ENCODE measurements around the gene PDXP. TPM values are rescaled to one million over a fixed set of nuclear protein-coding genes. Genes with fewer than 3 reads are reported as not detected.
"Not testable (repeated sequence)": the region's sequence is repeated elsewhere in the genome, so short reads cannot be mapped to it uniquely, and the experiment has no call there.

The PDXP gene
- total RNA-seq, 2 experiments from 2014 or later = 35.8 to 37.8 TPM

DNA sequence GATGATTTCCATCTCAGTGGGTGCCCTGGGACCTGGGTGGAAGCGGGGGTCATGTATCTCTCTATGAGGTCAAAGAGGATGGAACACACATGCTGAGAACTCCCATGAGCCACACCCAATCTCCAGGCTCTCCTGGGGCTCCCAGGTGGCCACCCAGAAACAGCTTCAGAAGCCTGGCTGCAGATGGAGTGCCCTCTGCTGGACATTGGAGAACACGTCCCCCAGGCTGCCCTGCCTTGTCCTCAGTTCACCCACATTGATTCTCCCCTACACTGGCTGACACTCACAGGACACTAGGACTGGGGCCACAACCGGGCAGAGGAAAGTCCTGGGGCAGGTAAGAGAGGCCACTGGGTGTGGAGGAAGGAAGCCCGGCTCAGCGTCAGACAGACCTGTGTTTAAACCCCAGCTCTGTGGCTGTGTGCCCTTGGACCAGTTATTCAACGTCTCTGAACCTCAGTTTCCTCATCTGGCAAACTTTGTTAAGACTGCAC is 23.1 kb downstream of the PDXP start:
- peak overlapping the region; percentile 67 for H3K27ac Mint-ChIP-seq
- ChIA-PET CTCF (interaction anchor here (0.5 to 4.8 kb wide), 24 partner anchors 9 to 161 kb away, joined by 3 to 79 read pairs (median 6); partner anchors contain the start of genes GGA1, PDXP and SH3BP1), POLR2A (interaction anchor here (0.5 to 1.8 kb wide), 4 partner anchors 13 to 55 kb away, joined by 3 to 5 read pairs (median 4); partner anchors contain the start of gene PDXP)
- peaks cover 24% of the 10 kb centered on the region for H3K4me1 Mint-ChIP-seq
- H3K4me3 Mint-ChIP-seq = no peak overlapping the region
- ATAC-seq = peak; percentile 53
- peak; percentile 87 for DNase-seq
- peaks cover 8% of the 10 kb centered on the region for H3K36me3 Mint-ChIP-seq (ENCODE audit: low read depth)
- intact Hi-C loops (cut with DNase I, micrococcal nuclease) = loop anchor here (1.0 to 5.0 kb wide), 6 partner anchors 23 to 144 kb away; partner anchors contain the start of genes GGA1 (in 1 of the 2), PDXP (in 1 of the 2) and SH3BP1 (in 1 of the 2)
- no peaks in the 10 kb centered on the region for H3K27me3 Mint-ChIP-seq
- H3K9me3 Mint-ChIP-seq (ENCODE audit: low read depth) = no peaks in the 10 kb centered on the region

- Mint-ChIP-seq H3K27ac (no peak overlapping the region), H3K9me3 (ENCODE audit: low read depth) (no peaks in the 10 kb centered on the region), H3K36me3 (ENCODE audit: low read depth) (peaks cover 23% of the 10 kb centered on the region), H3K4me1 (peaks cover 30% of the 10 kb centered on the region), H3K27me3 (no peaks in the 10 kb centered on the region), H3K4me3 (no peak overlapping the region)
- POLR2A ChIA-PET = interaction anchor here (0.7 to 1.4 kb wide), 2 partner anchors 51 to 92 kb away, joined by 3 to 10 read pairs; no protein-coding TSS in a partner anchor
- no peak for ATAC-seq
- CTCF ChIA-PET = interaction anchor here (0.6 to 2.9 kb wide), 7 partner anchors 13 to 1021 kb away, joined by 3 to 23 read pairs (median 4); partner anchors contain the start of genes GTPBP1 and PDXP
- intact Hi-C loops (cut with DNase I, micrococcal nuclease) = loop anchor here in 1 of 2 experiments (5.0 kb wide), 1 partner anchor 148 kb away; no protein-coding TSS in a partner anchor
- no peak for DNase-seq
Observed at GRCh38 chr22:37684803-37685615, 26.5 kb downstream of the PDXP start.

DNA sequence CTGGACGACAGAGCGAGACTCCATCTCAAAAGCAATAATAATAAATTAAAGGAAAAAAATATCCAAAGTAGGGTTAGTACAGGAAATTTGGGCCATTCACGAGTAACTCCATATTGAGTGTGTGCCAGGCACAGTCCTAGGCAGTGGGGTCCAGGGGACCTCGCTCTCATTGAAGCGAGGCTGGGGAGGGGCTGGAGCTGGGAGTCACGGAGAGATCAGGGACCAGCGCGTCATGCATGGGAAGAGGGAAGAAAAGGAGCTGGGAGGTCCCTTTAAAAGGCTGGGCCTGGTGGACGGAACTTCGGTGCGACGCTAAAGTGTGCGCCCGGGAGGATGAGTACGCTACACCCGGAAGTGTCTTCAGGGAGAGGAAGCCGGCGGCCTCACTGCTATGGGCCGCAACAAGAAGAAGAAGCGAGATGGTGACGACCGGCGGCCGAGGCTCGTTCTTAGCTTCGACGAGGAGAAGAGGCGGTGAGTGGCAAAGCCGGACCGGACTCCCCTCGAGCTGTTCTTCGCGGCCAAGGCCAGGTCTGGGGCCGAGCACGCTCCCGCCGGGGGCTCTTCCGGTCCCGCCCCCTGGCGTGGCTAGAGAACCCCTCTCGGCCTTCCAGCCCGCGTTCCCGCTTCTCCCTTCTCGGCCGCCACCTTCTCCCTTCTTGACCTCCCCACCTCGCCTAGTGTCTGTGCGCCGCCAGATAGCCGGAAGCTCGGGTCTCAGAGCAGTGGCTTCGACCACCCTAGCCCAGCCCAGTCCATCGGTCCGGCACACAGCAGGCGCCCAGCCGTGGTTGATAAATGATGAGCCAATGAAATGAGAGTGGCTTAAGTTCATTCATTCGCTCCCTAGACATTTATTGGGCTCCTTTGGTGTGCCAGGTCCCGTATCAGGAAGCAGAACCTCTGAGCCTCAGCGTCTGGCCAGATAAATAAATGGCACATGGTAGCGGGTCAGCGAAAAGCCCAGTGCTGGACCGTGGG is 27.8 kb downstream of the PDXP start, which contains the start of gene NOL12:
Gene NOL12, plus strand, starts transcription at position 342 of the 981 bp plus-strand sequence. Its CDS starts 50 bp downstream, at position 392.
- peak within 1 kb of the TSS; percentile 98 for H3K27ac Mint-ChIP-seq
- intact Hi-C loops (cut with DNase I, micrococcal nuclease) = loop anchor here (1.0 to 2.0 kb wide), 6 partner anchors 9 to 158 kb away; partner anchors contain the start of genes PDXP (in 2 of the 2), ANKRD54 (in 1 of the 2), GGA1 (in 1 of the 2) and SH3BP1 (in 1 of the 2)
- ChIA-PET POLR2A (interaction anchor here (0.6 to 1.4 kb wide), 4 partner anchors 9 to 67 kb away, joined by 3 to 4 read pairs (median 4); partner anchors contain the start of gene LGALS1), CTCF (interaction anchor here (0.5 to 2.9 kb wide), 10 partner anchors 24 to 1019 kb away, joined by 3 to 23 read pairs (median 4); partner anchors contain the start of genes GTPBP1 and PDXP)
- peaks cover 32% of the 10 kb centered on the region for H3K36me3 Mint-ChIP-seq (ENCODE audit: low read depth)
- peak; percentile 82 for ATAC-seq
- peak; percentile 84 for DNase-seq
- peak within 1 kb of the TSS; percentile 90 for H3K4me3 Mint-ChIP-seq
- H3K4me1 Mint-ChIP-seq = peaks cover 27% of the 10 kb centered on the region
- H3K9me3 Mint-ChIP-seq (ENCODE audit: low read depth) = no peaks in the 10 kb centered on the region
- H3K27me3 Mint-ChIP-seq = no peaks in the 10 kb centered on the region

- H3K4me1 Mint-ChIP-seq = peaks cover 23% of the 10 kb centered on the region
- intact Hi-C loops (cut with DNase I, micrococcal nuclease) = no loop called here
- no peak overlapping the region for H3K27ac Mint-ChIP-seq
- H3K9me3 Mint-ChIP-seq (ENCODE audit: low read depth) = no peaks in the 10 kb centered on the region
- H3K36me3 Mint-ChIP-seq (ENCODE audit: low read depth) = peaks cover 56% of the 10 kb centered on the region
- no peaks in the 10 kb centered on the region for H3K27me3 Mint-ChIP-seq
- no peak overlapping the region for H3K4me3 Mint-ChIP-seq
- no peak for DNase-seq
- no peak for ATAC-seq
- CTCF ChIA-PET = interaction anchor here (1.0 kb wide), 1 partner anchor 48 kb away, joined by 4 read pairs; no protein-coding TSS in a partner anchor
- POLR2A ChIA-PET = no interaction called here
Observed at GRCh38 chr22:37690407-37690806, 31.9 kb downstream of the PDXP start.

- ATAC-seq (no peak), DNase-seq (no peak)
- Mint-ChIP-seq H3K4me3 (no peak overlapping the region), H3K27me3 (no peaks in the 10 kb centered on the region), H3K27ac (no peak overlapping the region), H3K4me1 (peaks cover 24% of the 10 kb centered on the region), H3K36me3 (ENCODE audit: low read depth) (peaks cover 60% of the 10 kb centered on the region), H3K9me3 (ENCODE audit: low read depth) (no peaks in the 10 kb centered on the region)
- POLR2A ChIA-PET = no interaction called here
- intact Hi-C loops (cut with DNase I, micrococcal nuclease) = no loop called here
- CTCF ChIA-PET = no interaction called here
Observed at GRCh38 chr22:37690901-37691504, 32.5 kb downstream of the PDXP start.

DNA sequence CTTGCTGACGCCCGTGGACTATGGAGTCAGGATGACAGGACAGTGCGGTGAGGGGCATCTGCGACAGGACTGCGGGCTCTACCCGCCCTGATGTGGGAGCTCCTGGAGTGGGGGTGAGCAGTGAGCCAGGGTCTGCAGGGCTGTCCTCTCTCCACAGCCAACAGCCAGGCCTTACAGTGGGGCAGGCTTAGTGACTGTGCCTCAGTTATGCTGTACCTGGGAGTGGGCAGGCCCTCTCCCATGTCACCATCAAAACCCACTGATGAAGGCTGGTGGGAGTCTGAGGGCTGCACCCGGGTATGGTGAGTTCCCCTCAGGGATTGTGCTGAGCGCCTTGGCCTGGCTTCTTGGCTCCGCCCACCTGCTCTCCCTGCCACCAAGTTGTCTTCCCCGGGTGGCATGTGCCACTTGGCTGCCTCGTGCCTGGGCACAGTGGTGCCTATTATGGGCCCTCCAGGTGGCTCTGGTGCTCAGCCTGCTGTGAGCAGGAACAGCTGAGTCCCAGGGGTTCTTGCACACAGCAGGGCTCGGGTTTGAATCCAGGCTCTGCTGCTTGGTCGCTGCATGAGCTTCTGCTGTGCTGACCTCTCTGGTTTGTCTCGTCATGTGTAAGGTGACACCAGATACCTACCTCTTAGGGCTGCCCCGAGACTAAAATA is 34.2 kb downstream of the PDXP start:
- intact Hi-C loops (cut with DNase I, micrococcal nuclease) = no loop called here
- no peak overlapping the region for H3K4me3 Mint-ChIP-seq

GRCh38 chr22:37694131-37694530 is 35.6 kb downstream of the PDXP start:
- ChIA-PET CTCF (interaction anchor here (0.6 to 3.0 kb wide), 3 partner anchors 13 to 97 kb away, joined by 3 to 23 read pairs (median 4); no protein-coding TSS in a partner anchor), POLR2A (interaction anchor here (1.0 kb wide), 1 partner anchor 12 kb away, joined by 3 read pairs; no protein-coding TSS in a partner anchor)
- H3K9me3 Mint-ChIP-seq (ENCODE audit: low read depth); H3K27ac Mint-ChIP-seq; ATAC-seq; DNase-seq; H3K4me3 Mint-ChIP-seq; intact Hi-C loops (cut with DNase I, micrococcal nuclease); H3K27me3 Mint-ChIP-seq: not testable (repeated sequence)
- Mint-ChIP-seq H3K36me3 (ENCODE audit: low read depth) (peaks cover 44% of the 10 kb centered on the region), H3K4me1 (peaks cover 17% of the 10 kb centered on the region)

More for the DNA sequence above, 34.2 kb downstream of the PDXP start:
- ATAC-seq (no peak), DNase-seq (no peak)
- POLR2A ChIA-PET = interaction anchor here (0.6 kb wide), 1 partner anchor 154 kb away, joined by 3 read pairs; no protein-coding TSS in a partner anchor
- peaks cover 58% of the 10 kb centered on the region for H3K36me3 Mint-ChIP-seq (ENCODE audit: low read depth)
- no peaks in the 10 kb centered on the region for H3K9me3 Mint-ChIP-seq (ENCODE audit: low read depth)
- peaks cover 26% of the 10 kb centered on the region for H3K4me1 Mint-ChIP-seq
- no peak overlapping the region for H3K27ac Mint-ChIP-seq
- no peaks in the 10 kb centered on the region for H3K27me3 Mint-ChIP-seq
- CTCF ChIA-PET = no interaction called here

- intact Hi-C loops (cut with DNase I, micrococcal nuclease) = loop anchor here in 1 of 2 experiments (1.0 to 2.0 kb wide), 4 partner anchors 50 to 111 kb away; partner anchors contain the start of genes GCAT and GGA1
- DNase-seq; H3K9me3 Mint-ChIP-seq (ENCODE audit: low read depth); H3K27me3 Mint-ChIP-seq; ATAC-seq: not testable (repeated sequence)
- ChIA-PET POLR2A (interaction anchor here (0.6 kb wide), 2 partner anchors 8 to 72 kb away, joined by 3 to 9 read pairs; no protein-coding TSS in a partner anchor), CTCF (interaction anchor here (0.6 to 3.0 kb wide), 7 partner anchors 15 to 360 kb away, joined by 3 to 23 read pairs (median 4); no protein-coding TSS in a partner anchor)
- Mint-ChIP-seq H3K27ac (peak overlapping the region; percentile 47), H3K36me3 (ENCODE audit: low read depth) (peaks cover 29% of the 10 kb centered on the region), H3K4me3 (peak overlapping the region; percentile 71), H3K4me1 (peaks cover 17% of the 10 kb centered on the region)
Observed at GRCh38 chr22:37696260-37696656, 37.7 kb downstream of the PDXP start.

DNA sequence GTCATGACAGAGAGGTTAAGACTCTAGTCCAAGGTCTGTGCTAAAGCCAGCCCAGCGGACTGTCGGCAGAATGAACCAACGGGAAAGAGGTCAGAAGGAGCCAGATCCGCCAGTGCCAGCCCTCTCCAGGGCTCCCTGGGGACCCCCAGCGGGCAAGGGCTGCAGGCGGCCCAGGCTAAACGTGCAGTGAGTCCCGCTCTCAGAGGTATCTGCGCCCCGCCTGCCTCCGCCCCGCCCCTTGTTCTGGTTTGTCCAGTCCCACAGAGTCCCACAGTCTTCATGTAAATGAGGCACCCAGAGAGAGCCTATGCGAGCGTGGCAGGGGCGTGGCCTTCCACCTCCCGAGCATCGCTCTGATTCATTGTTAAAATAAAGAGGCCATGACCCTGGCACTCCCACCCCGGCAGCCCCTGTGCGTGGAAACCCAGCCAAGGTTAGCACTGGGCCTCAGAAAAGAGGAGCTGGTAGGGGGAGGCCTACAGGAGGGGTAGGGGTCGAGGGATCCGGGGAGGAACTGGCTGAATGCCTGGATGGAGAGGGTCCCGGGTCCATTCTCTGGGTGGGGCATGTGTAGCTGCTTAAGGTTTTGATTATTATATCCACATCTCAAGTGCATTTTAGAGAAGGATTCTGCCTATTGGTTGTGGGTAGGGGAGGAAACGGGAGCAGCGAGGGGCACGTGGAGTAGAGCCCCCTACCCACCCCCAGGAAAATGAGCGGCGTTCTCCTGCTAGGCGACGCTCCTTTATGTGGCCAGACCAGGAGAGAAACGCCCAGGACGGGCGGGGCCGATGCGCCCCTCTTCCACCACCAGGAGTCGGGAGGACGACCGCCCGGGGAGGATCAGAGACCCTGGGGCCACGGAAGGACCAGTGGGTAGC is 38.4 kb downstream of the PDXP start, which contains the start of gene TRIOBP:
Gene TRIOBP, plus strand, starts transcription at position 392 of the 881 bp plus-strand sequence. CDS start 4,318 bp downstream, outside the sequence.
- H3K4me3 Mint-ChIP-seq = peak within 1 kb of the TSS; percentile 71
- no peaks in the 10 kb centered on the region for H3K9me3 Mint-ChIP-seq (ENCODE audit: low read depth)
- intact Hi-C loops (cut with DNase I, micrococcal nuclease) = loop anchor here in 1 of 2 experiments (1.0 to 2.0 kb wide), 4 partner anchors 49 to 110 kb away; partner anchors contain the start of genes GCAT and GGA1
- ATAC-seq (peak; percentile 99), DNase-seq (peak; percentile 98)
- ChIA-PET POLR2A (interaction anchor here (0.6 kb wide), 1 partner anchor 73 kb away, joined by 9 read pairs; no protein-coding TSS in a partner anchor), CTCF (interaction anchor here (0.6 to 3.0 kb wide), 4 partner anchors 17 to 359 kb away, joined by 3 to 23 read pairs (median 4); no protein-coding TSS in a partner anchor)
- peaks cover 23% of the 10 kb centered on the region for H3K36me3 Mint-ChIP-seq (ENCODE audit: low read depth)
- peak within 1 kb of the TSS; percentile 67 for H3K27ac Mint-ChIP-seq
- H3K27me3 Mint-ChIP-seq = no peaks in the 10 kb centered on the region
- peaks cover 17% of the 10 kb centered on the region for H3K4me1 Mint-ChIP-seq

All from activated CD4-positive, alpha-beta T cell treated with anti-CD3 and anti-CD28 coated beads for 36 hours (primary cell).